Fibroblast of lung (primary cell): ENCODE results near the gene SMIM5. TPM values are rescaled to one million over a fixed set of nuclear protein-coding genes. Genes with fewer than 3 reads are reported as not detected.

Experiments used
- DNase-seq, 2 donors: peaks; one replicate each; pipeline versions ENCODE4 v3.0.0 to v3.0.0-alpha.2; 2010; ENCODE audit warnings: low read depth in 2 of 2
- H2AFZ ChIP-seq: 2 replicates; pipeline ENCODE4 v1.5.1; 2012; ENCODE audit warnings: low read length, control low read depth, inconsistent platforms
- H3K27ac ChIP-seq: 2 replicates; pipeline ENCODE4 v1.5.1; 2011; ENCODE audit warnings: low read length, control low read depth; ENCODE audit not compliant: insufficient read depth
- H3K27me3 ChIP-seq: 2 replicates; pipeline ENCODE4 v1.5.1; 2011; ENCODE audit warnings: mild to moderate bottlenecking, low read length; ENCODE audit not compliant: control insufficient read depth, insufficient read depth
- H3K36me3 ChIP-seq: 2 replicates; pipeline ENCODE4 v1.5.1; 2011; ENCODE audit warnings: low read length; ENCODE audit not compliant: control insufficient read depth, insufficient read depth
- H3K4me1 ChIP-seq: 2 replicates; pipeline ENCODE4 v1.5.1; 2011; ENCODE audit warnings: low read length; ENCODE audit not compliant: control insufficient read depth, insufficient read depth; ENCODE audit errors: extremely low read depth
- H3K4me2 ChIP-seq: 2 replicates; pipeline ENCODE4 v1.5.1; 2011; ENCODE audit warnings: low read length, control low read depth; ENCODE audit not compliant: insufficient read depth; ENCODE audit errors: extremely low read depth
- H3K4me3 ChIP-seq, 4 experiments: fragments of 200-600 bp in 1 of 4; sonication (generic) in 1 of 4; replicated peaks in 1 of 4; 2 replicates each; pipeline ENCODE4 v1.5.1; 2011 to 2016; ENCODE audit warnings: low read length in 4 of 4, low read depth in 3 of 4, mild to moderate bottlenecking in 3 of 4, control low read depth in 2 of 4, inconsistent platforms in 1 of 4, mixed read lengths in 1 of 4; ENCODE audit not compliant: insufficient read depth in 1 of 4; ENCODE audit errors: control extremely low read depth in 1 of 4
- H3K79me2 ChIP-seq: 2 replicates; pipeline ENCODE4 v1.5.1; 2012; ENCODE audit warnings: mild to moderate bottlenecking, low read length, inconsistent platforms; ENCODE audit not compliant: control insufficient read depth, insufficient read depth
- H3K9ac ChIP-seq: 2 replicates; pipeline ENCODE4 v1.5.1; 2011; ENCODE audit warnings: mild to moderate bottlenecking, low read length, control low read depth; ENCODE audit not compliant: insufficient read depth
- H3K9me3 ChIP-seq: 2 replicates; pipeline ENCODE4 v1.5.1; 2012; ENCODE audit warnings: low read depth, low read length; ENCODE audit not compliant: control insufficient read depth, insufficient read depth
- H4K20me1 ChIP-seq: 2 replicates; pipeline ENCODE4 v1.5.1; 2011; ENCODE audit warnings: low read length; ENCODE audit not compliant: control insufficient read depth, insufficient read depth; ENCODE audit errors: extremely low read depth
- EZH2 ChIP-seq: IDR thresholded peaks from 2 replicates; pipeline ENCODE4 v1.5.1; 2012; ENCODE audit warnings: low read length, control low read depth, mild to moderate bottlenecking; ENCODE audit errors: missing control alignments
- polyA plus RNA-seq, 2 donors: library from polyadenylated mRNA; depleted of rRNA in 1 of 2; stranded (reverse) in 1 of 2; unstranded in 1 of 2; fragments of >200 nt; gene quantifications; 2 replicates each; pipeline ENCODE4 v1.2.1, GENCODE V29; 2011 to 2012; ENCODE audit warnings: missing spikeins in 1 of 2
- total RNA-seq: library from RNA; depleted of rRNA; stranded (reverse); fragments of >200 nt; gene quantifications from 2 replicates; pipeline ENCODE4 v1.2.1, GENCODE V29; 2014
- TF ChIP-seq, protein P1 (sequence below), 2 donors: IDR thresholded peaks in 1 of 2; conservative IDR thresholded peaks in 1 of 2; 1 replicate in 1 of 2; 2 replicates in 1 of 2; pipeline ENCODE4 v1.5.1; 2011 to 2012; ENCODE audit warnings: low read length in 2 of 2, control low read depth in 1 of 2, inconsistent platforms in 1 of 2, low read depth in 1 of 2, mild to moderate bottlenecking in 1 of 2

SMIM5 gene
- total and polyA plus RNA-seq, 2 donors (not counting 1 experiment from before 2014, with no cell fraction given) = 0.05 to 0.17 TPM

DNA sequence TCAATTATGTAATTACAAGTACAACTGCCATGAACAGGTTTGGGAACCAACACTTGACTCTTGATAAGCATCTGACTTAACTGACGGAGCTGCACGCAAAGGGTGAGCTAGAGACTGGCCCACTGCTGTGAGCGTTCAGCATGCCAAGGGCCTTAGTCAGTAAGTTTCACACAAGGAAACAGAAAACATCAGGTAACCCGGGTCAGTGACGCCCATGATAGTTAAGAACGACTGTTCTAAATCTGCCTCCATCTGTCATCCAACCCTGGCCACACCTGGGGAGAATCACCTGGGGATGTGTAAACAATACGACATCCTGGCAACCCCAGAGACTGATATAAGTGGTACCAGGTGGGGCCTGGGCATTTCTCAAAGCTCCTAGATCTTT, 12.3 kb downstream of the SMIM5 start:
- no peaks in the 10 kb centered on the region for H3K79me2 ChIP-seq
- no peak overlapping the region for H3K9ac ChIP-seq
- no peak overlapping the region for H3K27ac ChIP-seq
- H3K4me3 ChIP-seq = no peak overlapping the region
- no peaks in the 10 kb centered on the region for H3K27me3 ChIP-seq
- H3K36me3 ChIP-seq = no peaks in the 10 kb centered on the region
- no peak overlapping the region for H2AFZ ChIP-seq
- H3K4me1 ChIP-seq = no peaks in the 10 kb centered on the region
- H4K20me1 ChIP-seq = no peaks in the 10 kb centered on the region
- peak in 1 of 2 donors; percentile 54 for DNase-seq
- H3K4me2 ChIP-seq = no peak overlapping the region
- no peak for TF ChIP-seq EZH2
- TF ChIP-seq, protein P1, sequence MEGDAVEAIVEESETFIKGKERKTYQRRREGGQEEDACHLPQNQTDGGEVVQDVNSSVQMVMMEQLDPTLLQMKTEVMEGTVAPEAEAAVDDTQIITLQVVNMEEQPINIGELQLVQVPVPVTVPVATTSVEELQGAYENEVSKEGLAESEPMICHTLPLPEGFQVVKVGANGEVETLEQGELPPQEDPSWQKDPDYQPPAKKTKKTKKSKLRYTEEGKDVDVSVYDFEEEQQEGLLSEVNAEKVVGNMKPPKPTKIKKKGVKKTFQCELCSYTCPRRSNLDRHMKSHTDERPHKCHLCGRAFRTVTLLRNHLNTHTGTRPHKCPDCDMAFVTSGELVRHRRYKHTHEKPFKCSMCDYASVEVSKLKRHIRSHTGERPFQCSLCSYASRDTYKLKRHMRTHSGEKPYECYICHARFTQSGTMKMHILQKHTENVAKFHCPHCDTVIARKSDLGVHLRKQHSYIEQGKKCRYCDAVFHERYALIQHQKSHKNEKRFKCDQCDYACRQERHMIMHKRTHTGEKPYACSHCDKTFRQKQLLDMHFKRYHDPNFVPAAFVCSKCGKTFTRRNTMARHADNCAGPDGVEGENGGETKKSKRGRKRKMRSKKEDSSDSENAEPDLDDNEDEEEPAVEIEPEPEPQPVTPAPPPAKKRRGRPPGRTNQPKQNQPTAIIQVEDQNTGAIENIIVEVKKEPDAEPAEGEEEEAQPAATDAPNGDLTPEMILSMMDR (conservative IDR thresholded peaks at IDR 0.05 in 1 of 2, IDR thresholded peaks at IDR 0.05 in 1 of 2; ENCODE audit: low read depth in 1 of 2, low read length in 2 of 2) = no peak
- H3K9me3 ChIP-seq = no peaks in the 10 kb centered on the region

DNA sequence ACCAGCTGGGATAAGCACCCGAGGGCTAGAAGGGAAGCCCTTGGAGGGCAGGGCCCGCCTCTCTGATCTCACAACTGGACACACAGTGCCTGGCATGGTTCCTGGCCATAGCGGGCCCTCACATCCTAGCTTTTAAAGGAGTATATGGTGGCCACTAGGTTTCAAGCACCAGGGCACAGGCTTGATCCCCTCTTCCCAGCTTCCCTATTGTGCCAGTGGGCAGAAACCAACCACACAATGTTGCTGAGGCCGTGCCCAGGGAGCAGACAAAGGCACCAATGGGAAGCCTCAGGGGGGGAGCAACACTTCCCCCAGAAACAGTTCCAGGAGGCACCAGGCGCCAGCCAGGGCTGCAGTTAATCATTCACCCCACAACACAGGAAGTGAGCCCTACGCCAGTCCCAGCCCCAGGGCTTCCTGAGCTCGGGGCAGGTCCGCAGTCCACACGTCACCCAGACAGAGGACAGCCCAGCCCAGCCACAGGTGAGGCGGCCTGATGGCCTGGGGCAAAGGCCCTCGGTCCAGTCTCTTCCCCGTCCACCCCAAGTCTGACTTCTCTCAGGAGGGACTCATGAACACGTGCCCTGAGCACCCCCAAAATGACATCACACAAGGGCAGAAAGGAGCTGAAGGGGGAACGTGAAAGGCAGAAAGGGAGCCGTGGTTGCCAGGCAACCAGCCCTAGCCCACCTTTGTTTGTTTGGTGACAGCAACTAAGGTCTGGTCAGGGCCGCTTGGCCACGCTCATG, 12.8 kb downstream of the SMIM5 start:
- H3K4me3 ChIP-seq = no peak overlapping the region
- H4K20me1 ChIP-seq = no peaks in the 10 kb centered on the region
- H3K4me1 ChIP-seq = no peaks in the 10 kb centered on the region
- no peaks in the 10 kb centered on the region for H3K79me2 ChIP-seq
- peaks cover 4% of the 10 kb centered on the region for H3K36me3 ChIP-seq
- DNase-seq = no peak
- H3K27me3 ChIP-seq = no peaks in the 10 kb centered on the region
- no peaks in the 10 kb centered on the region for H3K9me3 ChIP-seq
- no peak overlapping the region for H3K9ac ChIP-seq
- H3K27ac ChIP-seq = no peak overlapping the region
- no peak overlapping the region for H2AFZ ChIP-seq
- no peak overlapping the region for H3K4me2 ChIP-seq
- no peak for TF ChIP-seq EZH2
- TF ChIP-seq, protein P1 (conservative IDR thresholded peaks at IDR 0.05 in 1 of 2, IDR thresholded peaks at IDR 0.05 in 1 of 2; ENCODE audit: low read depth in 1 of 2, low read length in 2 of 2) = no peak

DNA sequence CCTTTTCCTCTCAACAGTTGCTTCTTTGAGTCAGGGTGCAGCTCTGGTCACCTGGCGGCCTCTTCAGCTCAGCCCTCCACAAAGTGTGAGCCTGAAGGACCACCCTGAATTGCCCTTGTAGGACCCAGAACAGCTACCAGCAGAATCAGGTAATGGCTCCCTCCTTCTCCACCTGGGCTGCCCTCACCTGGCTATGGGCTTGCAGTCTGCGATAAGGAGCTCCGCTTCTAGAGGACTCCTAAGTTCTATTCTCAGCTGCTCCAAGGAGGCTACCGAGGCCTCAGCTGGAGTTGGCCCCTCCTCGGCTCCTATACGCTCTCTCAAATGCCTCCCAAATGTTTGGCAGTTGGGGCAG, 13.4 kb downstream of the SMIM5 start:
- Histone ChIP-seq H3K9me3 (no peaks in the 10 kb centered on the region), H3K4me3 (no peak overlapping the region), H3K27me3 (no peaks in the 10 kb centered on the region), H3K9ac (no peak overlapping the region), H4K20me1 (no peaks in the 10 kb centered on the region), H3K4me2 (no peak overlapping the region), H2AFZ (no peak overlapping the region), H3K27ac (no peak overlapping the region), H3K4me1 (no peaks in the 10 kb centered on the region), H3K79me2 (no peaks in the 10 kb centered on the region), H3K36me3 (peaks cover 4% of the 10 kb centered on the region)
- no peak for TF ChIP-seq EZH2
- TF ChIP-seq, protein P1 (conservative IDR thresholded peaks at IDR 0.05 in 1 of 2, IDR thresholded peaks at IDR 0.05 in 1 of 2; ENCODE audit: low read depth in 1 of 2, low read length in 2 of 2) = no peak
- DNase-seq = no peak
